Bronchial epithelial cell (primary cell): ENCODE results near the gene TACR2. TPM values are rescaled to one million over a fixed set of nuclear protein-coding genes. Genes with fewer than 3 reads are reported as not detected.

Experiments used
- DNase-seq: peaks from one replicate; pipeline ENCODE4 v3.0.0-alpha.2; 2010; ENCODE audit warnings: low read depth
- FAIRE-seq: peaks from 2 replicates; lab custom pipeline; 2011; peaks lifted over from hg19 to GRCh38; lab: Jason Lieb, UNC
- H3K27me3 ChIP-seq: 2 replicates; pipeline ENCODE4 v1.5.1; 2011; ENCODE audit warnings: low read length; ENCODE audit not compliant: control insufficient read depth, insufficient read depth
- H3K36me3 ChIP-seq: 2 replicates; pipeline ENCODE4 v1.5.1; 2011; ENCODE audit warnings: low read length; ENCODE audit not compliant: control insufficient read depth, insufficient read depth
- H3K4me3 ChIP-seq: 2 replicates; pipeline ENCODE4 v1.5.1; 2011; ENCODE audit warnings: mild to moderate bottlenecking, low read depth, low read length, control low read depth
- total RNA-seq: library from RNA; depleted of rRNA; stranded (reverse); fragments of >200 nt; gene quantifications from 2 replicates; pipeline ENCODE4 v1.2.1, GENCODE V29; 2014
- TF ChIP-seq, protein P1 (sequence below): IDR thresholded peaks from 2 replicates; pipeline ENCODE4 v1.5.1; 2011; ENCODE audit warnings: mild to moderate bottlenecking, moderate library complexity, low read length, control low read depth, inconsistent platforms; ENCODE audit not compliant: insufficient read depth, severe bottlenecking

The TACR2 gene
- total RNA-seq, 1 donor from 2014 or later, result under 0.01 TPM

DNA sequence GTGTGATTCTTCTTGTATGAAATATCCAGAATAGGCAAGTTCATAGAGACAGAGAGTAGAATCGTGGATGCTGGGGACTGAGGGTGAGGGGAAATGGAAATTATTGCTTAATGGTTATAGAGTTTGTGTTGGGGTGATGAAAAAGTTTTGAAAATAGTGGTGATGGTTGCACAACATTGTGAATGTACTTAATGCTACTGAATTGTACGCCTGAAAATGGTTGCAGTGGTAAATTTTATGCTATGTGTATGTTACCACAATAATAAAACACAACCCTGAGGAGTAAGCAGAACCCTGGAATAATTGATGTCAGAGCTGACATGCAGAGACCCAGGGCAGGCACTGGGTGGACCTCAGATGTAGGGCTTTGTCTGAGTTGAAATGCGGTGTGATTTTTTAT, 57.6 kb downstream of the TACR2 start:
- H3K36me3 ChIP-seq, result peaks cover 13% of the 10 kb centered on the region
- FAIRE-seq (no peak), DNase-seq (no peak)
- H3K4me3 ChIP-seq, result no peak overlapping the region
- no peaks in the 10 kb centered on the region for H3K27me3 ChIP-seq
- TF ChIP-seq, protein P1, sequence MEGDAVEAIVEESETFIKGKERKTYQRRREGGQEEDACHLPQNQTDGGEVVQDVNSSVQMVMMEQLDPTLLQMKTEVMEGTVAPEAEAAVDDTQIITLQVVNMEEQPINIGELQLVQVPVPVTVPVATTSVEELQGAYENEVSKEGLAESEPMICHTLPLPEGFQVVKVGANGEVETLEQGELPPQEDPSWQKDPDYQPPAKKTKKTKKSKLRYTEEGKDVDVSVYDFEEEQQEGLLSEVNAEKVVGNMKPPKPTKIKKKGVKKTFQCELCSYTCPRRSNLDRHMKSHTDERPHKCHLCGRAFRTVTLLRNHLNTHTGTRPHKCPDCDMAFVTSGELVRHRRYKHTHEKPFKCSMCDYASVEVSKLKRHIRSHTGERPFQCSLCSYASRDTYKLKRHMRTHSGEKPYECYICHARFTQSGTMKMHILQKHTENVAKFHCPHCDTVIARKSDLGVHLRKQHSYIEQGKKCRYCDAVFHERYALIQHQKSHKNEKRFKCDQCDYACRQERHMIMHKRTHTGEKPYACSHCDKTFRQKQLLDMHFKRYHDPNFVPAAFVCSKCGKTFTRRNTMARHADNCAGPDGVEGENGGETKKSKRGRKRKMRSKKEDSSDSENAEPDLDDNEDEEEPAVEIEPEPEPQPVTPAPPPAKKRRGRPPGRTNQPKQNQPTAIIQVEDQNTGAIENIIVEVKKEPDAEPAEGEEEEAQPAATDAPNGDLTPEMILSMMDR, result no peak

DNA sequence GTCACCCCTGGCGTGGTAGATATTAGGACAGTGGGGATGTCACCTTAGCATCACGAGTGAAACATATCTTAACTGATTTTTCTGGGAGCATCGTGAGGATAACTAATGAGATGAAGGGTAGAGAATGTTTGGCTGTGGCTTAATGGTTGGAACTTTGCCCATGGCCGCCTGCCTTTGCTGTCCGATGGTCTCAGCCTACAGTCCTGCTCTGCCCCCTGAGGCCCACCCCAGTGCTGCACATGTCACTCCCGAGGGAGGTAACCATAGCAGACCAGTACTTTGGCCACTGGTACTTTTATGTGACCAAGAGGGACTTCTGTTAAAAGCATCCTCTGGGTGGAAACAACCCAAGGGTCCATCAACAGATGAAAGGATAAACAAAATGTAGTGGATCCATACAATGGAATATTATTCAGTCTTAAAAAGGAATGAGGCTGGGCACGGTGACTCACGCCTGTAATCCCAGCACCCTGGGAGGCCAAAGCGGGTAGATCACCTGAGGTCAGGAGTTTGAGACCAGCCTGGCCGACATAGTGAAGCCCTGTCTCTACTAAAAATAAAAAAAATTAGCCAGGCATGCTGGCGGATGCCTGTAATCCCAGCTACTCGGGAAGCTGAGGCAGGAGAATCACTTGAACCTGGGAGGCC, 58.4 kb downstream of the TACR2 start:
- Histone ChIP-seq H3K4me3 (no peak overlapping the region), H3K36me3 (peaks cover 12% of the 10 kb centered on the region), H3K27me3 (no peaks in the 10 kb centered on the region)
- DNase-seq (no peak), FAIRE-seq (no peak)
- TF ChIP-seq, protein P1, result no peak

DNA sequence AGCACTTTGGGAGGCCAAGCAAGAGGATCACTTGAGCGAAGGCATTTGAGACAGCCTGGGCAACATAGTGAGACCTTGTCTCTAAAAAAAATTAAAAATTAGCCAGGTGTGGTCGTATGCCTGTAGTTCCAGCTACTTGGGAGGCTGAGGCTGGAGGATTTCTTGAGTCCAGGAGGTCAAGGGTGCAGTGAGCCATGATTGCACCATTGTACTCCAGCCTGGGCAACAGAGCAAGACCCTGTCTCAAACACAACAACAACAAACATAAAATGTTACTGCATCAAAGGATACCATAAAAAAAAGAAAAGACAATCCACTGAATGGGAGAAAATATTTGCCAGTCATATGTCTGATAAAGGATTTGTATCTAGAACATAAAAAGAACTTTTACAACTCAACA, 60.5 kb downstream of the TACR2 start:
- FAIRE-seq, result no peak
- TF ChIP-seq, protein P1, result no peak
- H3K27me3 ChIP-seq, result no peaks in the 10 kb centered on the region

DNA sequence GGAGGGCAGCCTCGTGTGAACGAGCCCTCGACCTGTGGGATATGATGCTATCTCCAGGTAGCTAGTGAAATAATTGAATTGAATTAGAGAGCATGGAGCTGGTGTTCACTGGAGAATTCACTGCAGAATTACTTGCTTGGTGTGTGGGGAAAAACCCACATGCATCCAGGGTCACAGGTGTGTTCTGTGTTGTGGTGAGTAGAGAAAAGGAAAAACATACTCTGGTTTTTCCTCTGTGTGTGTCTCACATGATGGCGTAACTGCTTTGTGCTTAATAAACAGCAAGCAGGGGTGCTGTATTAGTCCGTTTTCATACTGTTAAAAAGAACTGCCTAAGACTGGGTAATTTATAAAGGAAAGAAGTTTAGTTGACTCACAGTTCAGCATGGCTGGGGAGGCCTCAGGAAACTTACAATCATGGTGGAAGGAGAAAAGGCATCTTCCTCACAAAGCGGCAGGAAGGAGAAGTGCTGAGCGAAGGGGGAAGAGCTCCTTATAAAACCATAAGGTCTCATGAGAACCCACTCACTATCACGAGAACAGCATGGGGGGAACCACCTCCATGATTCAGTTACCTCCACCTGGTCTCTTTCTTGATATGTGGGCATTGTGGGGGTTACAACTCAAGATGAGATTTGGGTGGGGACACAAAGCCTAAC, 62.6 kb downstream of the TACR2 start:
- FAIRE-seq, result no peak

More for the DNA sequence above, 60.5 kb downstream of the TACR2 start:
- Histone ChIP-seq H3K4me3 (no peak overlapping the region), H3K36me3 (peaks cover 8% of the 10 kb centered on the region)
- DNase-seq, result no peak

More for the DNA sequence above, 62.6 kb downstream of the TACR2 start:
- H3K36me3 ChIP-seq, result peaks cover 9% of the 10 kb centered on the region
- no peak for DNase-seq
- TF ChIP-seq, protein P1, result no peak
- no peaks in the 10 kb centered on the region for H3K27me3 ChIP-seq
- H3K4me3 ChIP-seq, result no peak overlapping the region

Other genes with a start within 250 kb of the TACR2 start
- 39.2 and 46.6 TPM in 2 replicates for gene SUPV3L1, start 236.7 kb downstream of the TACR2 start, total RNA-seq
- gene HKDC1, start 196.6 kb downstream of the TACR2 start, total RNA-seq, result 3.9 and 12.7 TPM in 2 replicates
- gene HK1, start 138.4 kb downstream of the TACR2 start, total RNA-seq, result 170 and 182 TPM in 2 replicates
- 12.1 and 14.8 TPM in 2 replicates for gene TSPAN15, start 34.5 kb upstream of the TACR2 start, total RNA-seq
- gene NEUROG3, start 156.5 kb upstream of the TACR2 start, total RNA-seq, result not detected in 2 replicates
- 2.6 and 4.6 TPM in 2 replicates for gene FAM241B, start 213.3 kb upstream of the TACR2 start, total RNA-seq